Activated CD4-positive, alpha-beta memory T cell treated with anti-CD3 and anti-CD28 coated beads, Interleukin-2, amount 10 ng/mL, durations not matched to agents 7 days and 5 days (primary cell): ENCODE data around the gene IGSF21. TPM values are rescaled to one million over a fixed set of nuclear protein-coding genes. Genes with fewer than 3 reads are reported as not detected.
"Not testable (repeated sequence)": the region's sequence is repeated elsewhere in the genome, so short reads cannot be mapped to it uniquely, and the experiment has no call there.

Source experiments
- CTCF ChIA-PET: fragments of 350-600 bp; sonication (Branson Sonifier 250); formaldehyde crosslinking; loops from one replicate; lab custom pipeline; 2021; ENCODE audit warnings: antibody characterized with exemption, inconsistent platforms; lab: Charles Lee
- POLR2A ChIA-PET: fragments of 350-600 bp; sonication (Branson Sonifier 250); formaldehyde crosslinking; loops from one replicate; lab custom pipeline; 2021; ENCODE audit warnings: antibody characterized with exemption; lab: Charles Lee
- DNase-seq: peaks from one replicate; pipeline ENCODE4 v3.0.0-alpha.2; 2020
- H3K27ac Mint-ChIP-seq: one replicate; pipeline ENCODE4 v1.8.0; 2021; ENCODE audit warnings: mild to moderate bottlenecking, mixed read lengths
- H3K27me3 Mint-ChIP-seq: one replicate; pipeline ENCODE4 v1.8.0; 2021; ENCODE audit warnings: mixed read lengths
- H3K36me3 Mint-ChIP-seq: one replicate; pipeline ENCODE4 v1.8.0; 2021; ENCODE audit warnings: low read depth, mixed read lengths
- H3K4me1 Mint-ChIP-seq: one replicate; pipeline ENCODE4 v1.8.0; 2021; ENCODE audit warnings: mixed read lengths
- H3K4me3 Mint-ChIP-seq: one replicate; pipeline ENCODE4 v1.8.0; 2021; ENCODE audit warnings: mild to moderate bottlenecking, mixed read lengths
- H3K9me3 Mint-ChIP-seq: one replicate; pipeline ENCODE4 v1.8.0; 2021; ENCODE audit warnings: mixed read lengths
- total RNA-seq, 2 experiments: library from RNA; stranded (reverse); gene quantifications; one replicate each; pipeline ENCODE4 v1.2.3, GENCODE V29; 2021

The IGSF21 gene
- total RNA-seq, 2 experiments from 2014 or later = not detected

GRCh38 chr1:18147672-18148071, 40.1 kb downstream of the IGSF21 start:
- Mint-ChIP-seq H3K9me3 (no peaks in the 10 kb centered on the region), H3K4me1 (no peaks in the 10 kb centered on the region), H3K27me3 (no peaks in the 10 kb centered on the region), H3K36me3 (no peaks in the 10 kb centered on the region), H3K27ac (no peak overlapping the region), H3K4me3 (no peak overlapping the region)
- POLR2A ChIA-PET = no interaction called here
- CTCF ChIA-PET = no interaction called here
- no peak for DNase-seq

GRCh38 chr1:18148461-18148860, 40.9 kb downstream of the IGSF21 start:
- no peak overlapping the region for H3K4me3 Mint-ChIP-seq
- ChIA-PET CTCF (no interaction called here), POLR2A (no interaction called here)
- H3K4me1 Mint-ChIP-seq = no peaks in the 10 kb centered on the region
- DNase-seq = no peak
- no peaks in the 10 kb centered on the region for H3K36me3 Mint-ChIP-seq
- no peak overlapping the region for H3K27ac Mint-ChIP-seq
- H3K9me3 Mint-ChIP-seq = no peaks in the 10 kb centered on the region
- H3K27me3 Mint-ChIP-seq = no peaks in the 10 kb centered on the region

GRCh38 chr1:18149027-18149641, 41.5 kb downstream of the IGSF21 start:
- POLR2A ChIA-PET = no interaction called here
- no peak for DNase-seq
- Mint-ChIP-seq H3K4me1 (no peaks in the 10 kb centered on the region), H3K9me3 (no peaks in the 10 kb centered on the region), H3K27me3 (no peaks in the 10 kb centered on the region), H3K27ac (no peak overlapping the region), H3K36me3 (no peaks in the 10 kb centered on the region), H3K4me3 (no peak overlapping the region)
- CTCF ChIA-PET = no interaction called here

- no peak overlapping the region for H3K4me3 Mint-ChIP-seq
- H3K9me3 Mint-ChIP-seq = no peaks in the 10 kb centered on the region
- no peak overlapping the region for H3K27ac Mint-ChIP-seq
- ChIA-PET POLR2A (no interaction called here), CTCF (no interaction called here)
- no peaks in the 10 kb centered on the region for H3K4me1 Mint-ChIP-seq
- no peaks in the 10 kb centered on the region for H3K36me3 Mint-ChIP-seq
- no peaks in the 10 kb centered on the region for H3K27me3 Mint-ChIP-seq
- no peak for DNase-seq
Measured at GRCh38 chr1:18151436-18152122, 44.0 kb downstream of the IGSF21 start.

GRCh38 chr1:18154430-18155194, 47.0 kb downstream of the IGSF21 start:
- Mint-ChIP-seq H3K9me3 (no peaks in the 10 kb centered on the region), H3K4me1 (no peaks in the 10 kb centered on the region), H3K36me3 (no peaks in the 10 kb centered on the region), H3K27me3 (no peaks in the 10 kb centered on the region), H3K4me3 (no peak overlapping the region), H3K27ac (no peak overlapping the region)
- ChIA-PET CTCF (no interaction called here), POLR2A (no interaction called here)
- DNase-seq = no peak

GRCh38 chr1:18155881-18156385, 48.3 kb downstream of the IGSF21 start:
- DNase-seq = no peak
- Mint-ChIP-seq H3K9me3 (no peaks in the 10 kb centered on the region), H3K27ac (no peak overlapping the region), H3K4me3 (no peak overlapping the region), H3K4me1 (no peaks in the 10 kb centered on the region), H3K27me3 (no peaks in the 10 kb centered on the region), H3K36me3 (no peaks in the 10 kb centered on the region)
- CTCF ChIA-PET = no interaction called here
- POLR2A ChIA-PET = no interaction called here

GRCh38 chr1:18157352-18157751, 49.8 kb downstream of the IGSF21 start:
- no peaks in the 10 kb centered on the region for H3K36me3 Mint-ChIP-seq
- POLR2A ChIA-PET = no interaction called here
- H3K4me1 Mint-ChIP-seq = no peaks in the 10 kb centered on the region
- CTCF ChIA-PET = no interaction called here
- no peak for DNase-seq
- H3K9me3 Mint-ChIP-seq = no peaks in the 10 kb centered on the region
- H3K27ac Mint-ChIP-seq = no peak overlapping the region
- no peak overlapping the region for H3K4me3 Mint-ChIP-seq
- H3K27me3 Mint-ChIP-seq = no peaks in the 10 kb centered on the region

GRCh38 chr1:18157968-18158367, 50.4 kb downstream of the IGSF21 start:
- no peaks in the 10 kb centered on the region for H3K9me3 Mint-ChIP-seq
- no peaks in the 10 kb centered on the region for H3K4me1 Mint-ChIP-seq
- H3K27me3 Mint-ChIP-seq = no peaks in the 10 kb centered on the region
- no peak overlapping the region for H3K4me3 Mint-ChIP-seq
- no peaks in the 10 kb centered on the region for H3K36me3 Mint-ChIP-seq
- H3K27ac Mint-ChIP-seq = no peak overlapping the region
- POLR2A ChIA-PET = no interaction called here
- CTCF ChIA-PET = no interaction called here
- DNase-seq = no peak

GRCh38 chr1:18158714-18159113, 51.1 kb downstream of the IGSF21 start:
- no peak overlapping the region for H3K27ac Mint-ChIP-seq
- H3K4me1 Mint-ChIP-seq = no peaks in the 10 kb centered on the region
- H3K4me3 Mint-ChIP-seq = no peak overlapping the region
- no peaks in the 10 kb centered on the region for H3K27me3 Mint-ChIP-seq
- ChIA-PET CTCF (no interaction called here), POLR2A (no interaction called here)
- no peak for DNase-seq
- no peaks in the 10 kb centered on the region for H3K9me3 Mint-ChIP-seq
- no peaks in the 10 kb centered on the region for H3K36me3 Mint-ChIP-seq

GRCh38 chr1:18160290-18160942, 52.8 kb downstream of the IGSF21 start:
- CTCF ChIA-PET = no interaction called here
- Mint-ChIP-seq H3K4me3 (no peak overlapping the region), H3K36me3 (no peaks in the 10 kb centered on the region)

GRCh38 chr1:18161690-18162089, 54.1 kb downstream of the IGSF21 start:
- Mint-ChIP-seq H3K4me1 (no peaks in the 10 kb centered on the region), H3K36me3 (no peaks in the 10 kb centered on the region), H3K9me3 (no peaks in the 10 kb centered on the region), H3K27me3 (no peaks in the 10 kb centered on the region), H3K27ac (no peak overlapping the region), H3K4me3 (no peak overlapping the region)
- DNase-seq = no peak
- ChIA-PET CTCF (no interaction called here), POLR2A (no interaction called here)

More at GRCh38 chr1:18160290-18160942, 52.8 kb downstream of the IGSF21 start:
- POLR2A ChIA-PET = no interaction called here
- no peaks in the 10 kb centered on the region for H3K27me3 Mint-ChIP-seq
- H3K27ac Mint-ChIP-seq = no peak overlapping the region
- H3K9me3 Mint-ChIP-seq = no peaks in the 10 kb centered on the region
- no peaks in the 10 kb centered on the region for H3K4me1 Mint-ChIP-seq
- DNase-seq = no peak

GRCh38 chr1:18165640-18166039, 58.0 kb downstream of the IGSF21 start:
- H3K4me1 Mint-ChIP-seq, H3K27ac Mint-ChIP-seq, H3K27me3 Mint-ChIP-seq, H3K9me3 Mint-ChIP-seq, DNase-seq, H3K36me3 Mint-ChIP-seq, CTCF ChIA-PET, POLR2A ChIA-PET, H3K4me3 Mint-ChIP-seq: not testable (repeated sequence)

GRCh38 chr1:18166341-18166740, 58.7 kb downstream of the IGSF21 start:
- no peak for DNase-seq
- CTCF ChIA-PET = no interaction called here
- H3K36me3 Mint-ChIP-seq = no peaks in the 10 kb centered on the region
- H3K9me3 Mint-ChIP-seq = no peaks in the 10 kb centered on the region
- H3K27ac Mint-ChIP-seq = no peak overlapping the region
- no peak overlapping the region for H3K4me3 Mint-ChIP-seq
- POLR2A ChIA-PET = no interaction called here
- H3K4me1 Mint-ChIP-seq = no peaks in the 10 kb centered on the region
- H3K27me3 Mint-ChIP-seq = no peaks in the 10 kb centered on the region
